Vagina (tissue), 2 donors: ENCODE data around the gene ZNF346. TPM values are rescaled to one million over a fixed set of nuclear protein-coding genes. Genes with fewer than 3 reads are reported as not detected.
A peak's percentile ranks its signal among the peaks of the same experiment; 100 is the strongest.

ENCODE experiments used
- DNase-seq, 2 donors: peaks; one replicate each; pipeline ENCODE4 v3.0.0-alpha.2; 2017; ENCODE audit errors: extremely low spot score in 2 of 2
- H3K27ac ChIP-seq: fragments of 200-600 bp; sonication (generic); one replicate; pipeline ENCODE4 v1.5.1; 2019
- H3K27me3 ChIP-seq: fragments of 200-600 bp; sonication (generic); one replicate; pipeline ENCODE4 v1.5.1; 2019
- H3K36me3 ChIP-seq, 2 donors: fragments of 200-600 bp; sonication (generic); one replicate each; pipeline ENCODE4 v1.5.1; 2017 to 2019
- H3K4me1 ChIP-seq: fragments of 200-600 bp; sonication (generic); one replicate; pipeline ENCODE4 v1.5.1; 2019
- H3K4me3 ChIP-seq, 2 donors: fragments of 200-600 bp; sonication (generic); 1 replicate in 1 of 2; 2 replicates in 1 of 2; pipeline ENCODE4 v1.5.1; 2016 to 2019
- H3K9me3 ChIP-seq: fragments of 200-600 bp; sonication (generic); one replicate; pipeline ENCODE4 v1.5.1; 2019
- CTCF ChIP-seq, 3 experiments: fragments of 450-650 bp in 2 of 3; fragments of 200-600 bp in 1 of 3; sonication (generic) in 1 of 3; IDR thresholded peaks; one replicate each; pipeline ENCODE4 v1.5.1; 2017 to 2019; ENCODE audit warnings: antibody characterized with exemption in 3 of 3, mild to moderate bottlenecking in 2 of 3, moderate library complexity in 2 of 3
- POLR2A ChIP-seq, 2 donors: fragments of 450-650 bp; IDR thresholded peaks; one replicate each; pipeline ENCODE4 v1.6.1; 2017; ENCODE audit warnings: antibody characterized with exemption in 2 of 2, mild to moderate bottlenecking in 2 of 2, moderate library complexity in 2 of 2
- POLR2AphosphoS5 ChIP-seq, 2 donors: sonication (generic); formaldehyde crosslinking; IDR thresholded peaks; one replicate each; pipeline ENCODE4 v1.9.0; 2017; ENCODE audit warnings: antibody characterized with exemption in 2 of 2, mild to moderate bottlenecking in 2 of 2, low read depth in 1 of 2; ENCODE audit not compliant: insufficient read depth in 1 of 2
- intact Hi-C: fragments of 100-400 bp; cut with DNase I; formaldehyde crosslinking; loops from one replicate; pipeline ENCODE4 v1.15.1; 2023
- total RNA-seq: library from RNA; depleted of rRNA; stranded (reverse); fragments of >200 nt; gene quantifications from one replicate; pipeline ENCODE4 v1.2.3, GENCODE V29; 2016

Gene ZNF346
- total RNA-seq, 1 donor from 2014 or later, result 52.1 TPM

GRCh38 chr5:177004961-177005360, 17.5 kb upstream of the ZNF346 start:
- TF ChIP-seq POLR2AphosphoS5 (IDR thresholded peaks at IDR 0.05; ENCODE audit: insufficient read depth in 1 of 2, low read depth in 1 of 2) (no peak), POLR2A (IDR thresholded peaks at IDR 0.05) (no peak), CTCF (IDR thresholded peaks at IDR 0.05) (no peak)
- Histone ChIP-seq H3K36me3 (no peaks in the 10 kb centered on the region), H3K4me1 (peaks cover 21% of the 10 kb centered on the region), H3K4me3 (peak overlapping the region in 1 of 2 donors; percentile 87), H3K27ac (no peak overlapping the region), H3K9me3 (no peaks in the 10 kb centered on the region), H3K27me3 (no peaks in the 10 kb centered on the region)
- intact Hi-C loops, result no loop called here
- DNase-seq, result no peak

- peak overlapping the region; percentile 74 to 87 for H3K4me3 ChIP-seq
- peak overlapping the region; percentile 83 for H3K27ac ChIP-seq
- no peaks in the 10 kb centered on the region for H3K27me3 ChIP-seq
- DNase-seq, result no peak
- H3K9me3 ChIP-seq, result no peaks in the 10 kb centered on the region
- peaks cover 21% of the 10 kb centered on the region for H3K4me1 ChIP-seq
- intact Hi-C loops, result no loop called here
- TF ChIP-seq CTCF (IDR thresholded peaks at IDR 0.05) (peak in 2 of 3 experiments; percentile 14 to 23), POLR2A (IDR thresholded peaks at IDR 0.05) (no peak)
- H3K36me3 ChIP-seq, result no peaks in the 10 kb centered on the region
These were observed 16.8 kb upstream of the ZNF346 start for GRCh38 chr5:177005619-177006264.

- intact Hi-C loops, result no loop called here
- Histone ChIP-seq H3K4me1 (peaks cover 21% of the 10 kb centered on the region), H3K27ac (peak within 1 kb of the TSS; percentile 83), H3K27me3 (no peaks in the 10 kb centered on the region), H3K4me3 (peak within 1 kb of the TSS; percentile 74 to 87), H3K36me3 (no peaks in the 10 kb centered on the region), H3K9me3 (no peaks in the 10 kb centered on the region)
- TF ChIP-seq POLR2A (IDR thresholded peaks at IDR 0.05) (peak in 1 of 2 donors; percentile 22), CTCF (IDR thresholded peaks at IDR 0.05) (no peak), POLR2AphosphoS5 (IDR thresholded peaks at IDR 0.05; ENCODE audit: insufficient read depth in 1 of 2, low read depth in 1 of 2) (peak; percentile 62 to 84)
- peak in 1 of 2 donors; percentile 90 for DNase-seq
These were observed 16.1 kb upstream of the ZNF346 start, which contains the start of gene UIMC1 for GRCh38 chr5:177006265-177006972. Gene UIMC1, minus strand, starts transcription at chr5:177006779. Its CDS starts 24,164 bp downstream, at chr5:176982615.

- no peaks in the 10 kb centered on the region for H3K27me3 ChIP-seq
- H3K27ac ChIP-seq, result no peak overlapping the region
- no peaks in the 10 kb centered on the region for H3K9me3 ChIP-seq
- H3K4me1 ChIP-seq, result peaks cover 19% of the 10 kb centered on the region
- no peaks in the 10 kb centered on the region for H3K36me3 ChIP-seq
- H3K4me3 ChIP-seq, result no peak overlapping the region
- intact Hi-C loops, result no loop called here
- no peak for DNase-seq
- TF ChIP-seq CTCF (IDR thresholded peaks at IDR 0.05) (no peak), POLR2AphosphoS5 (IDR thresholded peaks at IDR 0.05; ENCODE audit: insufficient read depth in 1 of 2, low read depth in 1 of 2) (no peak), POLR2A (IDR thresholded peaks at IDR 0.05) (no peak)
These were observed 13.8 kb upstream of the ZNF346 start for GRCh38 chr5:177008716-177009115.

- no peaks in the 10 kb centered on the region for H3K9me3 ChIP-seq
- H3K4me1 ChIP-seq, result peaks cover 5% of the 10 kb centered on the region
- H3K27me3 ChIP-seq, result no peaks in the 10 kb centered on the region
- H3K4me3 ChIP-seq, result no peak overlapping the region
- intact Hi-C loops, result no loop called here
- TF ChIP-seq POLR2AphosphoS5 (IDR thresholded peaks at IDR 0.05; ENCODE audit: insufficient read depth in 1 of 2, low read depth in 1 of 2), result no peak
- no peak for TF ChIP-seq CTCF (IDR thresholded peaks at IDR 0.05)
- TF ChIP-seq POLR2A (IDR thresholded peaks at IDR 0.05), result no peak
- no peak overlapping the region for H3K27ac ChIP-seq
- no peak for DNase-seq
- no peaks in the 10 kb centered on the region for H3K36me3 ChIP-seq
These were observed 12.3 kb upstream of the ZNF346 start for GRCh38 chr5:177010153-177010552.
